Mucosa of rectum (tissue), 2 donors: ENCODE results near the gene EML6.
"Not testable (repeated sequence)": the region's sequence is repeated elsewhere in the genome, so short reads cannot be mapped to it uniquely, and the experiment has no call there.

ENCODE experiments used
- H3K27ac ChIP-seq, 2 donors: one replicate each; pipeline ENCODE4 v1.7.0; 2013; ENCODE audit warnings: inconsistent platforms in 2 of 2, low read depth in 2 of 2, low read length in 2 of 2
- H3K27me3 ChIP-seq, 2 donors: one replicate each; pipeline ENCODE4 v1.7.0; 2013; ENCODE audit warnings: low read length in 2 of 2; ENCODE audit not compliant: control insufficient read depth in 2 of 2, insufficient read depth in 2 of 2
- H3K36me3 ChIP-seq, 2 donors: one replicate each; pipeline ENCODE4 v1.7.0; 2013; ENCODE audit warnings: low read length in 2 of 2; ENCODE audit not compliant: control insufficient read depth in 2 of 2, insufficient read depth in 2 of 2
- H3K4me1 ChIP-seq, 2 donors: one replicate each; pipeline ENCODE4 v1.7.0; 2013; ENCODE audit warnings: low read length in 2 of 2, mild to moderate bottlenecking in 1 of 2; ENCODE audit not compliant: control insufficient read depth in 2 of 2, insufficient read depth in 2 of 2
- H3K4me3 ChIP-seq, 2 donors: one replicate each; pipeline ENCODE4 v1.7.0; 2013; ENCODE audit warnings: low read length in 2 of 2
- H3K9ac ChIP-seq, 2 donors: one replicate each; pipeline ENCODE4 v1.7.0; 2013; ENCODE audit warnings: low read length in 2 of 2, low read depth in 1 of 2, mild to moderate bottlenecking in 1 of 2
- H3K9me3 ChIP-seq, 2 donors: one replicate each; pipeline ENCODE4 v1.7.0; 2013; ENCODE audit warnings: low read length in 2 of 2; ENCODE audit not compliant: control insufficient read depth in 2 of 2
- donor health status: healthy.
- donor health status: Normal muscosa, but diverticular disease.

The EML6 gene

GRCh38 chr2:54685263-54685775 lies 38.1 kb upstream of the EML6 start:
- no peaks in the 10 kb centered on the region for H3K36me3 ChIP-seq
- no peaks in the 10 kb centered on the region for H3K27me3 ChIP-seq
- no peak overlapping the region for H3K4me3 ChIP-seq
- H3K9me3 ChIP-seq, result no peaks in the 10 kb centered on the region
- H3K27ac ChIP-seq, result no peak overlapping the region
- no peak overlapping the region for H3K9ac ChIP-seq
- no peaks in the 10 kb centered on the region for H3K4me1 ChIP-seq

- H3K36me3 ChIP-seq, result no peaks in the 10 kb centered on the region
- H3K27ac ChIP-seq, result no peak overlapping the region
- no peaks in the 10 kb centered on the region for H3K4me1 ChIP-seq
- H3K4me3 ChIP-seq, result no peak overlapping the region
- H3K9me3 ChIP-seq, result no peaks in the 10 kb centered on the region
- H3K9ac ChIP-seq, result no peak overlapping the region
- no peaks in the 10 kb centered on the region for H3K27me3 ChIP-seq
Observed at GRCh38 chr2:54687595-54688152, 35.8 kb upstream of the EML6 start.

GRCh38 chr2:54691445-54692135 lies 31.9 kb upstream of the EML6 start:
- Histone ChIP-seq H3K4me3 (no peak overlapping the region), H3K9ac (no peak overlapping the region)

GRCh38 chr2:54692556-54692955 lies 30.9 kb upstream of the EML6 start:
- Histone ChIP-seq H3K27me3 (no peaks in the 10 kb centered on the region), H3K9me3 (no peaks in the 10 kb centered on the region), H3K36me3 (no peaks in the 10 kb centered on the region), H3K4me1 (no peaks in the 10 kb centered on the region), H3K9ac (no peak overlapping the region), H3K4me3 (no peak overlapping the region), H3K27ac (no peak overlapping the region)

More at GRCh38 chr2:54691445-54692135, 31.9 kb upstream of the EML6 start:
- H3K4me1 ChIP-seq, result no peaks in the 10 kb centered on the region
- H3K27me3 ChIP-seq, result no peaks in the 10 kb centered on the region
- H3K27ac ChIP-seq, result no peak overlapping the region
- no peaks in the 10 kb centered on the region for H3K9me3 ChIP-seq
- no peaks in the 10 kb centered on the region for H3K36me3 ChIP-seq

- Histone ChIP-seq H3K27ac (no peak overlapping the region), H3K4me1 (no peaks in the 10 kb centered on the region), H3K4me3 (no peak overlapping the region), H3K36me3 (no peaks in the 10 kb centered on the region), H3K9me3 (no peaks in the 10 kb centered on the region), H3K27me3 (no peaks in the 10 kb centered on the region), H3K9ac (no peak overlapping the region)
Observed at GRCh38 chr2:54695378-54695777, 28.1 kb upstream of the EML6 start.

GRCh38 chr2:54697934-54698333 lies 25.5 kb upstream of the EML6 start:
- H3K4me3 ChIP-seq, result no peak overlapping the region
- no peaks in the 10 kb centered on the region for H3K27me3 ChIP-seq
- no peak overlapping the region for H3K27ac ChIP-seq
- no peaks in the 10 kb centered on the region for H3K4me1 ChIP-seq
- no peaks in the 10 kb centered on the region for H3K9me3 ChIP-seq
- no peak overlapping the region for H3K9ac ChIP-seq
- no peaks in the 10 kb centered on the region for H3K36me3 ChIP-seq

- H3K27ac ChIP-seq, H3K4me1 ChIP-seq, H3K4me3 ChIP-seq, H3K27me3 ChIP-seq, H3K9ac ChIP-seq, H3K36me3 ChIP-seq, H3K9me3 ChIP-seq: not testable (repeated sequence)
Observed at GRCh38 chr2:54698926-54699325, 24.5 kb upstream of the EML6 start.

- H3K9me3 ChIP-seq, result no peaks in the 10 kb centered on the region
- H3K27me3 ChIP-seq, result no peaks in the 10 kb centered on the region
- no peak overlapping the region for H3K27ac ChIP-seq
- H3K9ac ChIP-seq, result no peak overlapping the region
- no peak overlapping the region for H3K4me3 ChIP-seq
- no peaks in the 10 kb centered on the region for H3K4me1 ChIP-seq
- H3K36me3 ChIP-seq, result no peaks in the 10 kb centered on the region
Observed at GRCh38 chr2:54699665-54700064, 23.8 kb upstream of the EML6 start.

GRCh38 chr2:54701029-54701428 lies 22.4 kb upstream of the EML6 start:
- Histone ChIP-seq H3K36me3 (no peaks in the 10 kb centered on the region), H3K27me3 (no peaks in the 10 kb centered on the region), H3K9ac (no peak overlapping the region), H3K4me1 (no peaks in the 10 kb centered on the region), H3K4me3 (no peak overlapping the region), H3K27ac (no peak overlapping the region), H3K9me3 (no peaks in the 10 kb centered on the region)

GRCh38 chr2:54704238-54704637 lies 19.2 kb upstream of the EML6 start:
- no peaks in the 10 kb centered on the region for H3K36me3 ChIP-seq
- no peak overlapping the region for H3K9ac ChIP-seq
- no peak overlapping the region for H3K4me3 ChIP-seq
- H3K9me3 ChIP-seq, result no peaks in the 10 kb centered on the region
- peaks cover 9 to 10% of the 10 kb centered on the region in 2 donors for H3K4me1 ChIP-seq
- no peaks in the 10 kb centered on the region for H3K27me3 ChIP-seq
- H3K27ac ChIP-seq, result no peak overlapping the region
